ENCODE results near the gene SDCCAG8. TPM values are rescaled to one million over a fixed set of nuclear protein-coding genes. Genes with fewer than 3 reads are reported as not detected.

SDCCAG8 gene
- total and polyA plus RNA-seq, 2 of the 8 experiments (the other 6 are each of a cell fraction or from before 2014, with no cell fraction given), result 15.6 to 21.0 TPM

GRCh38 chr1:243364866-243365265 lies 109.0 kb downstream of the SDCCAG8 start:
- Histone ChIP-seq H3K14ac (ENCODE audit: insufficient read length) (no peak overlapping the region), H4K91ac (replicated peaks; ENCODE audit: insufficient read length, low read length) (no peak overlapping the region), H3K79me1 (ENCODE audit: low read depth, low read length) (no peaks in the 10 kb centered on the region), H3K23ac (ENCODE audit: insufficient read length) (no peak overlapping the region), H3K9me3 (ENCODE audit: insufficient read depth in 2 of 2, low read depth in 1 of 2, low read length in 1 of 2) (no peaks in the 10 kb centered on the region), H2AK5ac (ENCODE audit: low read depth, low read length) (no peak overlapping the region), H2BK12ac (ENCODE audit: low read depth, low read length) (no peak overlapping the region), H3K79me2 (ENCODE audit: control insufficient read depth in 1 of 2, insufficient read depth in 2 of 2, low read length in 2 of 2) (no peaks in the 10 kb centered on the region), H3K56ac (replicated peaks; ENCODE audit: insufficient read length, low read depth, low read length) (no peak overlapping the region), H2AFZ (ENCODE audit: low read length) (no peak overlapping the region), H2BK15ac (ENCODE audit: low read length) (no peak overlapping the region), H4K5ac (ENCODE audit: insufficient read length, low read depth, low read length) (no peak overlapping the region), H2BK5ac (ENCODE audit: low read depth, low read length) (no peak overlapping the region), H3K23me2 (ENCODE audit: low read depth, low read length) (no peaks in the 10 kb centered on the region; the same call in 1 of the 2 replicates), H3K36me3 (ENCODE audit: control insufficient read depth in 2 of 4, insufficient read depth in 4 of 4, low read length in 3 of 4) (no peaks in the 10 kb centered on the region), H2BK20ac (ENCODE audit: low read length) (no peak overlapping the region), H3K4me2 (ENCODE audit: insufficient read depth in 1 of 2, low read depth in 2 of 2, low read length in 2 of 2) (no peak overlapping the region), H4K20me1 (replicated peaks in 1 of 2; ENCODE audit: control insufficient read depth in 1 of 2, insufficient read depth in 2 of 2, low read length in 2 of 2) (no peaks in the 10 kb centered on the region), H3K27me3 (replicated peaks in 1 of 4; ENCODE audit: control insufficient read depth in 3 of 4, extremely low read depth in 1 of 4, insufficient read depth in 3 of 4, low read length in 3 of 4) (no peaks in the 10 kb centered on the region), H3K27ac (ENCODE audit: low read depth, low read length) (no peak overlapping the region), H3K18ac (ENCODE audit: extremely low read depth, low read length) (no peak overlapping the region), H3K9ac (replicated peaks in 1 of 4; ENCODE audit: extremely low read depth in 1 of 4, low read depth in 3 of 4, low read length in 3 of 4) (no peak overlapping the region), H3K4me3 (ENCODE audit: extremely low read depth in 1 of 4, insufficient read depth in 2 of 4, low read depth in 3 of 4, low read length in 4 of 4) (no peak overlapping the region), H3K4ac (replicated peaks; ENCODE audit: insufficient read length, low read depth, low read length) (no peak overlapping the region), H4K8ac (ENCODE audit: extremely low read depth, insufficient read depth, low read length) (no peak overlapping the region), H3K4me1 (replicated peaks in 1 of 4; ENCODE audit: control insufficient read depth in 3 of 4, insufficient read depth in 4 of 4, low read length in 3 of 4) (no peaks in the 10 kb centered on the region), H2BK120ac (replicated peaks; ENCODE audit: low read depth, low read length) (no peak overlapping the region)
- ChIA-PET POLR2A (ENCODE audit: partially characterized antibody) (no interaction called here), CTCF (ENCODE audit: partially characterized antibody) (no interaction called here)
- no peak for FAIRE-seq
- TF ChIP-seq CHD2 (IDR thresholded peaks at IDR 0.05; ENCODE audit: low read length) (no peak), CBX8 (IDR thresholded peaks at IDR 0.05; ENCODE audit: borderline replicate concordance, low read depth, low read length) (no peak), SIRT6 (IDR thresholded peaks at IDR 0.05; ENCODE audit: low read length) (no peak), POLR2A (IDR thresholded peaks at IDR 0.05; ENCODE audit: control extremely low read depth in 1 of 2, low read depth in 2 of 2, low read length in 2 of 2) (no peak), GTF2F1 (IDR thresholded peaks at IDR 0.05; ENCODE audit: borderline replicate concordance, low read depth, low read length) (no peak), HDAC2 (IDR thresholded peaks at IDR 0.05; ENCODE audit: borderline replicate concordance in 1 of 2, low read depth in 2 of 2, low read length in 2 of 2) (no peak), POLR2AphosphoS5 (IDR thresholded peaks at IDR 0.05; ENCODE audit: low read depth, low read length) (no peak), RFX5 (IDR thresholded peaks at IDR 0.05; ENCODE audit: borderline replicate concordance, low read depth, low read length) (no peak), EP300 (IDR thresholded peaks at IDR 0.05; ENCODE audit: borderline replicate concordance in 1 of 2, low read depth in 2 of 2, low read length in 2 of 2) (no peak), MAX (IDR thresholded peaks at IDR 0.05) (no peak), SP1 (IDR thresholded peaks at IDR 0.05; ENCODE audit: low read depth, low read length) (no peak), RAD21 (IDR thresholded peaks at IDR 0.05 in 1 of 2, conservative IDR thresholded peaks at IDR 0.05 in 1 of 2; ENCODE audit: low read depth in 2 of 2, low read length in 2 of 2) (no peak)
- DNase-seq (ENCODE audit: low read depth in 1 of 2, low spot score in 2 of 2), result no peak
- 89% methylated on average over 8 of the region's 8 CpGs; no CpG with 5 or more reads in 1 of the 2 experiments for WGBS, 2 experiments (ENCODE audit: extremely low coverage in 1 of 2, insufficient coverage in 1 of 2, insufficient read length in 1 of 2, insufficient replicate concordance in 2 of 2, low coverage in 1 of 2, low lambda C conversion rate in 2 of 2, missing lambda C conversion rate in 1 of 2)

All from H1 (cell line).